WI38 (cell line): ENCODE results near the gene TUBGCP6.
A peak's percentile ranks its signal among the peaks of the same experiment; 100 is the strongest.
"Not testable (repeated sequence)": the region's sequence is repeated elsewhere in the genome, so short reads cannot be mapped to it uniquely, and the experiment has no call there.

ENCODE experiments used
- H3K4me3 ChIP-seq: 2 replicates; pipeline ENCODE4 v1.5.1; 2011; ENCODE audit warnings: low read depth, mild to moderate bottlenecking, control low read depth, low read length
- TF ChIP-seq, protein P1 (sequence below): IDR thresholded peaks from 2 replicates; pipeline ENCODE4 v1.5.1; 2012; ENCODE audit warnings: low read depth, mild to moderate bottlenecking, control low read depth, low read length

The TUBGCP6 gene

GRCh38 chr22:50276143-50276542, 31.3 kb upstream of the TUBGCP6 start:
- TF ChIP-seq, protein P1, sequence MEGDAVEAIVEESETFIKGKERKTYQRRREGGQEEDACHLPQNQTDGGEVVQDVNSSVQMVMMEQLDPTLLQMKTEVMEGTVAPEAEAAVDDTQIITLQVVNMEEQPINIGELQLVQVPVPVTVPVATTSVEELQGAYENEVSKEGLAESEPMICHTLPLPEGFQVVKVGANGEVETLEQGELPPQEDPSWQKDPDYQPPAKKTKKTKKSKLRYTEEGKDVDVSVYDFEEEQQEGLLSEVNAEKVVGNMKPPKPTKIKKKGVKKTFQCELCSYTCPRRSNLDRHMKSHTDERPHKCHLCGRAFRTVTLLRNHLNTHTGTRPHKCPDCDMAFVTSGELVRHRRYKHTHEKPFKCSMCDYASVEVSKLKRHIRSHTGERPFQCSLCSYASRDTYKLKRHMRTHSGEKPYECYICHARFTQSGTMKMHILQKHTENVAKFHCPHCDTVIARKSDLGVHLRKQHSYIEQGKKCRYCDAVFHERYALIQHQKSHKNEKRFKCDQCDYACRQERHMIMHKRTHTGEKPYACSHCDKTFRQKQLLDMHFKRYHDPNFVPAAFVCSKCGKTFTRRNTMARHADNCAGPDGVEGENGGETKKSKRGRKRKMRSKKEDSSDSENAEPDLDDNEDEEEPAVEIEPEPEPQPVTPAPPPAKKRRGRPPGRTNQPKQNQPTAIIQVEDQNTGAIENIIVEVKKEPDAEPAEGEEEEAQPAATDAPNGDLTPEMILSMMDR, result peak; percentile 37; the same call in 1 of the 2 replicates

DNA sequence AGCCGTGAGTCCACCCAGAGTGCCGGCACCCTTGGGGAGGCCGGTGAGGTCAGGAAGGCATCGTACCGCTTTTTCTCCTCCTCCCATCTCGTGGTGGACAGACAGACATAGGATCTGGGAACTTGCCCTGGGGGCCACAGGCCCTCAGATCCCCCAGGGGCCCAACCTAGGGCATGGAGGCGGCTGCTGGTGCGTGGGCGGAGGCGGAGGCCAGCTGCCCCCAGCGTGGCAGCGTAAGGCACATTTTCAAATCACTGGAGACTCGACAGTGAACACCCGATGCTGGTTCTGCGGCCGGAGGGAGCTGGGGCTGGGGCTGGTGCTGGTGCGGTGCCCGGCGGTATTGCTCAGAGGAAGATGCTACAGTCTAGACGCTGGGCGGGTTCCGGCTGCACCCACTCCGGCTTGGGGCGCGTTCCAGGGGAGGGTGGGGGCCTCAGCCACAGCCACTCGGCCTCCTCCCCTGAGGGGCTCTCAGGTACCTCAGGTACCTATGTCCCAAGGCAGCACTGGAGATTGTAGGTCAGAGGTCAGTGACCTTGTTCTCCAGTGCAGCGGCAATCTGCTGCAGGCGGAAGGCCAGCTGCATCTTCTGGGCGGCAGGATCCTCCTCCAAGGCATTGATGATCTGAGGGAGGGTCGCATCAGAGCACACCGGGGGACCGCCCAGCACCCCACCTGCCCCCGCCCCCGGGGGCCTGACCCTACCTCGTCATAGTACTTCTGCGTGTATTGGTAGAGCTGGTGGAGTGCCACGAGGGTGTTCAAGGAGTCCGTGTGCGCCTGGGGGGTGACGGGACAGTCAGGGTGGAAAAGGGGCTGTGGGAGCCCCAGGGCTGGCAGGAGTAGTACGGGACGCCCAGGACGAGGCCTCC, 30.6 kb upstream of the TUBGCP6 start:
- no peak overlapping the region for H3K4me3 ChIP-seq
- TF ChIP-seq, protein P1, result no peak

More at GRCh38 chr22:50276143-50276542, 31.3 kb upstream of the TUBGCP6 start:
- no peak overlapping the region for H3K4me3 ChIP-seq

DNA sequence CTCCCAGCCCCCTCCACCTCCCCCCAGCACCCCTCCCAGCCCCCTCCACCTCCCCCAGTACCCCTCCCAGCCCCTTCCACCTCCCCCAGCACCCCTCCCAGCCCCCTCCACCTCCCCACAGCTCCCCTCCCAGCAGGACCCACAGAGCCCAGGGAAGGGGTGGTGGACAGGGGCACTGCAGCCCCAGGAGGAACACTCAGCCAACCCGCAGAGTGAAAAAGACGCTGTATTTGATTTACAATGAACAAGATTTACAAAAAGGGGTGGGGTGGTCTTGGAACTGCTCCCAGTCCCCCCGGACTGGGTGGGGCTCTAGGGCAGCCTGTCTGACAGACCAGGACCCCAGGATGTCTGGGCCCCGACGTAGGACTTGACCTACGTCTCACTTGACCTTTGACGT, 29.9 kb upstream of the TUBGCP6 start:
- H3K4me3 ChIP-seq, result no peak overlapping the region
- TF ChIP-seq, protein P1, result no peak

- no peak overlapping the region for H3K4me3 ChIP-seq
- TF ChIP-seq, protein P1, result no peak
Measured at GRCh38 chr22:50274311-50274710, 29.5 kb upstream of the TUBGCP6 start.

- H3K4me3 ChIP-seq, result not testable (repeated sequence)
Measured at GRCh38 chr22:50273781-50274180, 29.0 kb upstream of the TUBGCP6 start.

- not testable (repeated sequence) for H3K4me3 ChIP-seq
Measured at GRCh38 chr22:50273352-50273751, 28.5 kb upstream of the TUBGCP6 start.

- H3K4me3 ChIP-seq, result no peak overlapping the region
- TF ChIP-seq, protein P1, result no peak
Measured at GRCh38 chr22:50272044-50272802, 27.4 kb upstream of the TUBGCP6 start.

DNA sequence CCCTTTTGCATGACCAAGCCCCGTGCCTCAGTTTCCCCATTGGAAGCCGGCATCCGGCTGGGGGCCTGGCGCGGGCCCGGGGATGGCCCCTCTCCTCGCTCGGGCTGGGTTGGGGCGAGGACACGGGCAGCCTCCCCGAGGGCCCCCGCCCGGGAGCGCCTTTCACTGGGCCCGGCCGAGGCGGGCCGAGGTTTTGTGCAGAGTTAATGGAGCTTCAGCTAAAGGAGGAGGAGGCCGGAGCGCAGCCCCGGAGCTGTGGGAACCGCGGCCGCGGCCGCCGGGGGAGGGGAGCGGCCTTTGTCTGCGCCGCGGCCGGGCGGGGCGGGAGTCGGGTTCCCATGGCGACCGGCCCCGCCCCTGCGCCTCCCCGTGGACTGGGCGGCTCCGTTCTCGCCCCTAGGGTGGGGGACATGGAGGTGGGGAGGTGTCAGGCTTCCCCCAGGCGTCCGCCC, 26.7 kb upstream of the TUBGCP6 start:
- TF ChIP-seq, protein P1, result no peak
- H3K4me3 ChIP-seq, result peak overlapping the region; percentile 59
